ENCODE results near the gene CEP112. TPM values are rescaled to one million over a fixed set of nuclear protein-coding genes. Genes with fewer than 3 reads are reported as not detected.

Gene CEP112
- total and polyA plus RNA-seq, 2 of the 8 experiments (the other 6 are each of a cell fraction or from before 2014, with no cell fraction given), result 0.62 to 3.1 TPM

- H3K79me1 ChIP-seq (ENCODE audit: low read depth, low read length), result no peaks in the 10 kb centered on the region
- peak overlapping the region; percentile 60 for H3K18ac ChIP-seq (ENCODE audit: extremely low read depth, low read length)
- H3K23me2 ChIP-seq (ENCODE audit: low read depth, low read length), result no peaks in the 10 kb centered on the region
- no peak overlapping the region for H3K56ac ChIP-seq (replicated peaks; ENCODE audit: insufficient read length, low read depth, low read length)
- H2AFZ ChIP-seq (ENCODE audit: low read length), result no peak overlapping the region
- no peaks in the 10 kb centered on the region for H3K9me3 ChIP-seq (ENCODE audit: insufficient read depth in 2 of 2, low read depth in 1 of 2, low read length in 1 of 2)
- no peak overlapping the region for H2AK5ac ChIP-seq (ENCODE audit: low read depth, low read length)
- peaks cover 0 to 7% (median 2%) of the 10 kb centered on the region in 4 experiments; a peak in 3 of 7 replicates for H3K4me1 ChIP-seq (replicated peaks in 1 of 4; ENCODE audit: control insufficient read depth in 3 of 4, insufficient read depth in 4 of 4, low read length in 3 of 4)
- H3K36me3 ChIP-seq (ENCODE audit: control insufficient read depth in 2 of 4, insufficient read depth in 4 of 4, low read length in 3 of 4), result no peaks in the 10 kb centered on the region
- H3K4me3 ChIP-seq (ENCODE audit: extremely low read depth in 1 of 4, insufficient read depth in 2 of 4, low read depth in 3 of 4, low read length in 4 of 4), result no peak overlapping the region
- DNase-seq (ENCODE audit: low read depth in 1 of 2, low spot score in 2 of 2) (no peak), FAIRE-seq (no peak)
- H3K79me2 ChIP-seq (ENCODE audit: control insufficient read depth in 1 of 2, insufficient read depth in 2 of 2, low read length in 2 of 2), result no peaks in the 10 kb centered on the region
- no peak overlapping the region for H4K8ac ChIP-seq (ENCODE audit: extremely low read depth, insufficient read depth, low read length)
- no peak overlapping the region for H3K4ac ChIP-seq (replicated peaks; ENCODE audit: insufficient read length, low read depth, low read length)
- H3K27ac ChIP-seq (ENCODE audit: low read depth, low read length), result no peak overlapping the region
- no peak overlapping the region for H2BK15ac ChIP-seq (ENCODE audit: low read length)
- H3K27me3 ChIP-seq (replicated peaks in 1 of 4; ENCODE audit: control insufficient read depth in 3 of 4, extremely low read depth in 1 of 4, insufficient read depth in 3 of 4, low read length in 3 of 4), result no peaks in the 10 kb centered on the region
- no peak overlapping the region for H3K14ac ChIP-seq (ENCODE audit: insufficient read length)
- CTCF ChIA-PET (ENCODE audit: partially characterized antibody), result no interaction called here
- H3K23ac ChIP-seq (ENCODE audit: insufficient read length), result no peak overlapping the region
- H3K9ac ChIP-seq (replicated peaks in 1 of 4; ENCODE audit: extremely low read depth in 1 of 4, low read depth in 3 of 4, low read length in 3 of 4), result no peak overlapping the region
- H2BK5ac ChIP-seq (ENCODE audit: low read depth, low read length), result no peak overlapping the region
- no peak overlapping the region for H4K5ac ChIP-seq (ENCODE audit: insufficient read length, low read depth, low read length)
- TF ChIP-seq ZNF274 (IDR thresholded peaks at IDR 0.05; ENCODE audit: borderline replicate concordance, extremely low read depth, low read length), result no peak
- no peak overlapping the region for H2BK20ac ChIP-seq (ENCODE audit: low read length)
- H2BK120ac ChIP-seq (replicated peaks; ENCODE audit: low read depth, low read length), result no peak overlapping the region
- no peak overlapping the region; the same call in 1 of the 2 replicates for H2BK12ac ChIP-seq (ENCODE audit: low read depth, low read length)
- POLR2A ChIA-PET (ENCODE audit: partially characterized antibody), result no interaction called here
- no peaks in the 10 kb centered on the region for H4K20me1 ChIP-seq (replicated peaks in 1 of 2; ENCODE audit: control insufficient read depth in 1 of 2, insufficient read depth in 2 of 2, low read length in 2 of 2)
- WGBS, 2 experiments (ENCODE audit: extremely low coverage in 1 of 2, insufficient coverage in 1 of 2, insufficient read length in 1 of 2, insufficient replicate concordance in 2 of 2, low coverage in 1 of 2, low lambda C conversion rate in 2 of 2, missing lambda C conversion rate in 1 of 2), result 83% methylated on average over 5 of the region's 5 CpGs; no CpG with 5 or more reads in 1 of the 2 experiments
- no peak overlapping the region for H3K4me2 ChIP-seq (ENCODE audit: insufficient read depth in 1 of 2, low read depth in 2 of 2, low read length in 2 of 2)
- H4K91ac ChIP-seq (replicated peaks; ENCODE audit: insufficient read length, low read length), result no peak overlapping the region
These were observed 564.8 kb downstream of the CEP112 start for GRCh38 chr17:65627108-65627507.

All from H1 (cell line).